Measurements from ENCODE around the gene WNT5B.

- TF ChIP-seq CTCF (conservative IDR thresholded peaks at IDR 0.05; ENCODE audit: low read depth, low read length) (no peak), POLR2A (IDR thresholded peaks at IDR 0.05; ENCODE audit: low read depth, low read length) (no peak), RAD21 (IDR thresholded peaks at IDR 0.05; ENCODE audit: low read length) (no peak), MXI1 (IDR thresholded peaks at IDR 0.05; ENCODE audit: borderline replicate concordance, low read depth, low read length) (no peak), CEBPB (IDR thresholded peaks at IDR 0.05; ENCODE audit: low read depth, low read length) (no peak), CHD1 (IDR thresholded peaks at IDR 0.05; ENCODE audit: low read depth, low read length) (no peak), NFE2L2 (IDR thresholded peaks at IDR 0.05; ENCODE audit: low read depth, low read length) (no peak), SMC3 (IDR thresholded peaks at IDR 0.05; ENCODE audit: low read depth, low read length) (no peak), ELK1 (IDR thresholded peaks at IDR 0.05; ENCODE audit: borderline replicate concordance, low read depth, low read length) (no peak), RCOR1 (IDR thresholded peaks at IDR 0.05; ENCODE audit: insufficient replicate concordance, low read length) (no peak), MAZ (IDR thresholded peaks at IDR 0.05; ENCODE audit: borderline replicate concordance, low read depth, low read length) (no peak), MAFK (IDR thresholded peaks at IDR 0.05; ENCODE audit: low read depth, low read length) (no peak), FOS (IDR thresholded peaks at IDR 0.05; ENCODE audit: low read depth, low read length) (no peak)
These were observed 17.7 kb downstream of the WNT5B start for GRCh38 chr12:1646569-1647284.
